DOHH2 (cell line): ENCODE data around the gene PALLD.
A peak's percentile ranks its signal among the peaks of the same experiment; 100 is the strongest.

Source experiments
- H3F3A ChIP-seq: fragments of 200-600 bp; sonication (generic), shearing (Covaris generic); 2 replicates; pipeline ENCODE4 v1.6.0; 2016; ENCODE audit warnings: antibody characterized with exemption, mild to moderate bottlenecking; ENCODE audit not compliant: control insufficient read depth, insufficient read depth
- H3K27ac ChIP-seq: fragments of 200-600 bp; sonication (generic); 2 replicates; pipeline ENCODE4 v1.5.1; 2014; ENCODE audit warnings: low read depth, mild to moderate bottlenecking, low read length, moderate library complexity
- H3K27me3 ChIP-seq: fragments of 200-600 bp; sonication (generic); 2 replicates; pipeline ENCODE4 v1.6.1; 2014; ENCODE audit warnings: mild to moderate bottlenecking, low read length, mixed read lengths; ENCODE audit not compliant: control insufficient read depth
- H3K36me3 ChIP-seq: fragments of 200-600 bp; sonication (generic); 2 replicates; pipeline ENCODE4 v1.6.1; 2014; ENCODE audit warnings: mild to moderate bottlenecking, low read length, moderate library complexity, mixed read lengths; ENCODE audit not compliant: control insufficient read depth
- H3K4me1 ChIP-seq: fragments of 200-600 bp; sonication (generic); 2 replicates; pipeline ENCODE4 v1.6.1; 2014; ENCODE audit warnings: mild to moderate bottlenecking, low read length, mixed read lengths; ENCODE audit not compliant: control insufficient read depth
- H3K4me2 ChIP-seq: fragments of 200-600 bp; sonication (generic); 2 replicates; pipeline ENCODE4 v1.6.0; 2014; ENCODE audit warnings: mild to moderate bottlenecking, low read length, moderate library complexity
- H3K4me3 ChIP-seq: fragments of 200-600 bp; sonication (generic); 2 replicates; pipeline ENCODE4 v1.5.1; 2014; ENCODE audit warnings: mild to moderate bottlenecking, low read length, mixed read lengths
- H3K79me2 ChIP-seq: fragments of 200-600 bp; sonication (generic); 2 replicates; pipeline ENCODE4 v1.6.1; 2014; ENCODE audit warnings: mild to moderate bottlenecking, low read length, mixed read lengths; ENCODE audit not compliant: control insufficient read depth
- H3K9me2 ChIP-seq: fragments of 200-600 bp; sonication (generic); replicated peaks from 2 replicates; pipeline ENCODE4 v1.6.1; 2014; ENCODE audit warnings: mild to moderate bottlenecking, low read length, mixed read lengths; ENCODE audit not compliant: control insufficient read depth
- H3K9me3 ChIP-seq: fragments of 200-600 bp; sonication (generic); 2 replicates; pipeline ENCODE4 v1.6.1; 2014; ENCODE audit warnings: antibody characterized with exemption, low read length, mixed read lengths; ENCODE audit not compliant: control insufficient read depth, insufficient read depth
- H4K20me1 ChIP-seq: fragments of 200-600 bp; sonication (generic); 2 replicates; pipeline ENCODE4 v1.6.0; 2014; ENCODE audit warnings: low read depth, mild to moderate bottlenecking, antibody characterized with exemption, low read length, moderate library complexity; ENCODE audit not compliant: control insufficient read depth, insufficient read depth
- EZH2phosphoT487 ChIP-seq: fragments of 200-600 bp; sonication (generic); IDR thresholded peaks from 2 replicates; pipeline ENCODE4 v1.6.1; 2017; ENCODE audit warnings: borderline replicate concordance, mild to moderate bottlenecking, antibody characterized with exemption, low read length, moderate library complexity, mixed read lengths
- TF ChIP-seq, protein P1 (sequence below): fragments of 200-600 bp; sonication (generic); IDR thresholded peaks from one replicate; pipeline ENCODE4 v1.5.1; 2014; ENCODE audit warnings: antibody characterized with exemption, mild to moderate bottlenecking, low read depth, low read length; ENCODE audit not compliant: poor library complexity, severe bottlenecking

Gene PALLD

DNA sequence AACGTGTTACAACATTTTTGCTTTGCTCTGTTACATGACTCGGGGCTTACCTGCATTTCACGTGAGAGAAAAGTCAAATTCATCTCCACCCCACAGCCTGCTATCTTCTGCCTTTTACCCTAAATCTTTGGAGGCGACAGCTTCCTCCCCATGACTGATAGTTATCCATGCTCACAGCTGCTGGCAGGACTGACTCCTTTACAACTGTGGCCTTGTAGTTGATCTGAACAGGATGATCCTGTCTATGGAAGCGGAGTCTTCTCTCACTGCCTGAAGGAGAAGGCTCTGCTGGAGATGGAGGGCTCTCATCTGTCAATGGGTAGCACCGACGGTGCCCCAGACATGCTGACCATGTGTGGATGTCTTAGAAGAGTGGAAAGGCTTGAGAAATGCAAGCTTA, 362.2 kb downstream of the PALLD start:
- H3K27ac ChIP-seq: no peak overlapping the region
- no peaks in the 10 kb centered on the region for H3K79me2 ChIP-seq
- no peaks in the 10 kb centered on the region for H3K9me3 ChIP-seq
- H3F3A ChIP-seq: no peaks in the 10 kb centered on the region
- no peak overlapping the region for H3K4me3 ChIP-seq
- TF ChIP-seq EZH2phosphoT487: no peak
- TF ChIP-seq, protein P1, sequence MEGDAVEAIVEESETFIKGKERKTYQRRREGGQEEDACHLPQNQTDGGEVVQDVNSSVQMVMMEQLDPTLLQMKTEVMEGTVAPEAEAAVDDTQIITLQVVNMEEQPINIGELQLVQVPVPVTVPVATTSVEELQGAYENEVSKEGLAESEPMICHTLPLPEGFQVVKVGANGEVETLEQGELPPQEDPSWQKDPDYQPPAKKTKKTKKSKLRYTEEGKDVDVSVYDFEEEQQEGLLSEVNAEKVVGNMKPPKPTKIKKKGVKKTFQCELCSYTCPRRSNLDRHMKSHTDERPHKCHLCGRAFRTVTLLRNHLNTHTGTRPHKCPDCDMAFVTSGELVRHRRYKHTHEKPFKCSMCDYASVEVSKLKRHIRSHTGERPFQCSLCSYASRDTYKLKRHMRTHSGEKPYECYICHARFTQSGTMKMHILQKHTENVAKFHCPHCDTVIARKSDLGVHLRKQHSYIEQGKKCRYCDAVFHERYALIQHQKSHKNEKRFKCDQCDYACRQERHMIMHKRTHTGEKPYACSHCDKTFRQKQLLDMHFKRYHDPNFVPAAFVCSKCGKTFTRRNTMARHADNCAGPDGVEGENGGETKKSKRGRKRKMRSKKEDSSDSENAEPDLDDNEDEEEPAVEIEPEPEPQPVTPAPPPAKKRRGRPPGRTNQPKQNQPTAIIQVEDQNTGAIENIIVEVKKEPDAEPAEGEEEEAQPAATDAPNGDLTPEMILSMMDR: no peak
- no peaks in the 10 kb centered on the region for H3K9me2 ChIP-seq
- no peaks in the 10 kb centered on the region for H3K4me1 ChIP-seq
- H3K27me3 ChIP-seq: peaks cover 18% of the 10 kb centered on the region
- H3K36me3 ChIP-seq: no peaks in the 10 kb centered on the region
- H4K20me1 ChIP-seq: no peaks in the 10 kb centered on the region
- H3K4me2 ChIP-seq: no peak overlapping the region

DNA sequence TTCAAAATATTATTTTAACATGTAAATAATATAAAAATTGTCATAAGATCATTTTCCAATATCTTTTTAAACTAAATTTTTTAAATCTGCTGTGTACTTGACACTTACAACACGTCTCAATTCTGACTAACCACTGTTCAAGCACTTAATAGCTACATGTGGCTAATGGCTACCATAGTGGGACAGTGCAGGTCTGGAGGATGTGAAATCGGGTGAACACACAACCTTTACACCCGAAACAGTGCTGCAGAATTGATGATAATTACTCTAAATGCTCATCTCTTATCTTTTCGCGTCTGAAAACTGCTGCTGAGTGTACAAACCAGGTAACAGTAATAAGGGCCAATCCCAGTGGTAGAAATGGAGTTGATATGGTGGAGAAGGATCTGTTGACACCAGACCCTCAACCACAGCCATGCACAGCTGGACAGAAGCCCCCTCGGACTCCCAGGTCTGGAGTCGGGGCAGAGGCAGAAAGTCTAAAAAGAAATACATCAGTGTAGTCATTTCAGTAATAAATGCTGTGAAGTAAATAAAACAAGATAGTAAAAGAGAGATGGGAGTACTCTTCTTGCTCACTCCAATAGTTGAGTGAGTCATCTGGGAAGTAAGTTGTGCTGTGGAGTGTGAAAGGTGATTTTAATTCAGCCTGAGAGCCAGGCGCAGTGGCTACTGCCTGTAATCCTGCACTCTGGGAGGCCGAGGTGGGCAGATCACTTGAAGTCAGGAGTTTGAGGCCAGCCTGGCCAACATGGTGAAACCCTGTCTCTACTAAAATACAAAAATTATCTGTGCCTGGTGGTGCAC, 363.2 kb downstream of the PALLD start:
- Histone ChIP-seq H3K4me2 (no peak overlapping the region), H3K4me3 (no peak overlapping the region), H3K4me1 (no peaks in the 10 kb centered on the region), H3K9me2 (no peaks in the 10 kb centered on the region), H4K20me1 (no peaks in the 10 kb centered on the region), H3K27me3 (peaks cover 18% of the 10 kb centered on the region), H3K9me3 (no peaks in the 10 kb centered on the region), H3K79me2 (no peaks in the 10 kb centered on the region), H3K27ac (no peak overlapping the region), H3K36me3 (no peaks in the 10 kb centered on the region), H3F3A (no peaks in the 10 kb centered on the region)
- TF ChIP-seq, protein P1: no peak
- peak; percentile 91 for TF ChIP-seq EZH2phosphoT487

DNA sequence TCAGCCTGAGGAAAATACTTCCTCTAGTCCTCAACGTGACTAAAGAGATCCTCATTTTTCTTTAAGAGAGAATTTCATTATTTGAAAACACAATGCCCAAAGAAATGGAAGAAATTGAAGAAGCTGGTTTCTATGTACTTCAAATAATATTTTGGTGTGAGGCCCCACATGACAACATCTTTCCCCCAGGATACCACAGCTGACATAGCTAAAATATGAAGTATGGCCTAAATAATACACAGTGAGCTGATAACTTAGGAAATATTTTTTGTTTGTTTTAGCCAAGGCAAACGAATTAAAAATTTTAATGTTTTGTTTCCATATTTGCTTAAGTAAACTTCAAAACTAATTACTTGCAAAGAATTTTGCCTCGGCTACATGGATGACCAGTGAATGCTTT, 364.0 kb downstream of the PALLD start:
- Histone ChIP-seq H3K27ac (no peak overlapping the region), H4K20me1 (no peaks in the 10 kb centered on the region), H3K9me2 (no peaks in the 10 kb centered on the region), H3K4me1 (no peaks in the 10 kb centered on the region), H3K4me2 (no peak overlapping the region), H3K9me3 (no peaks in the 10 kb centered on the region), H3K79me2 (no peaks in the 10 kb centered on the region), H3K36me3 (no peaks in the 10 kb centered on the region), H3K4me3 (no peak overlapping the region), H3F3A (no peaks in the 10 kb centered on the region), H3K27me3 (peaks cover 18% of the 10 kb centered on the region)
- TF ChIP-seq, protein P1: no peak
- no peak for TF ChIP-seq EZH2phosphoT487
